A549 (cell line): ENCODE results near the gene SLCO6A1. TPM values are rescaled to one million over a fixed set of nuclear protein-coding genes. Genes with fewer than 3 reads are reported as not detected.

Experiments
- ATAC-seq, 2 experiments: fragments of 200-7000 bp in 1 of 2; fragments of >200 bp in 1 of 2; cut with Nextera tagmentation in 1 of 2; cut with Tn5 transposase in 1 of 2; 3 replicates each; pipeline versions ENCODE4 v1.8.0 to v1.9.1; 2018 to 2020; ENCODE audit warnings: mild to moderate bottlenecking in 1 of 2, moderate library complexity in 1 of 2
- CTCF ChIA-PET: fragments of 300-600 bp; sonication (Branson Sonifier 250); formaldehyde crosslinking; extraction: SDS; loops from one replicate; lab custom pipeline; 2021; ENCODE audit warnings: antibody characterized with exemption, inconsistent platforms; lab: Yijun Ruan, JAX
- POLR2A ChIA-PET: fragments of 350-600 bp; formaldehyde crosslinking; extraction: SDS; loops from one replicate; lab custom pipeline; 2021; ENCODE audit warnings: antibody characterized with exemption, inconsistent platforms; lab: Yijun Ruan, JAX
- DNase-seq, 2 experiments: peaks; one replicate each; pipeline versions ENCODE4 v3.0.0 to v3.0.0-alpha.2; 2011 to 2016; ENCODE audit warnings: low read depth in 1 of 2, low spot score in 1 of 2
- FAIRE-seq: peaks from 2 replicates; lab custom pipeline; 2011; peaks lifted over from hg19 to GRCh38; lab: Jason Lieb, UNC
- H3K27ac ChIP-seq, 2 experiments: fragments of >200 bp; sonication (Bioruptor Twin); formaldehyde crosslinking; 3 replicates each; pipeline ENCODE4 v1.5.1; 2016 to 2017
- H3K4me1 ChIP-seq: fragments of >200 bp; sonication (Bioruptor Twin); formaldehyde crosslinking; 3 replicates; pipeline ENCODE4 v1.6.1; 2016
- H3K4me2 ChIP-seq: fragments of >200 bp; sonication (Bioruptor Twin); formaldehyde crosslinking; 3 replicates; pipeline ENCODE4 v1.6.1; 2016
- H3K4me3 ChIP-seq: fragments of >200 bp; sonication (Bioruptor Twin); formaldehyde crosslinking; 3 replicates; pipeline ENCODE4 v1.5.1; 2016
- H3K9me3 ChIP-seq: fragments of >200 bp; sonication (Bioruptor Twin); formaldehyde crosslinking; 3 replicates; pipeline ENCODE4 v1.6.1; 2016
- CEBPB ChIP-seq, 2 experiments: fragments of >200 bp in 1 of 2; sonication (Bioruptor Twin) in 1 of 2; formaldehyde crosslinking in 1 of 2; IDR thresholded peaks; 2 replicates each; pipeline ENCODE4 v1.6.1; 2012 to 2016
- CHD4 ChIP-seq: fragments of 200-600 bp; sonication (generic); IDR thresholded peaks from 2 replicates; pipeline ENCODE4 v1.6.1; 2016; ENCODE audit warnings: antibody characterized with exemption, mild to moderate bottlenecking, borderline replicate concordance
- ESRRA ChIP-seq: fragments of 150-350 bp; IDR thresholded peaks from 2 replicates; pipeline ENCODE4 v1.6.1; 2014; ENCODE audit warnings: mild to moderate bottlenecking, low read length, borderline replicate concordance
- FOXS1 ChIP-seq: fragments of 250-450 bp; sonication (Bioruptor Pico); IDR thresholded peaks from 2 replicates; pipeline ENCODE4 v1.5.0; 2020; ENCODE audit warnings: mild to moderate bottlenecking, moderate library complexity
- HDAC2 ChIP-seq: fragments of 200-600 bp; sonication (generic); IDR thresholded peaks from 2 replicates; pipeline ENCODE4 v1.6.1; 2016
- KDM1A ChIP-seq: fragments of 200-600 bp; sonication (generic); IDR thresholded peaks from 2 replicates; pipeline ENCODE4 v1.6.1; 2016; ENCODE audit warnings: low read depth, mild to moderate bottlenecking
- KDM5A ChIP-seq: fragments of 200-600 bp; sonication (generic); IDR thresholded peaks from 2 replicates; pipeline ENCODE4 v1.6.1; 2016; ENCODE audit warnings: antibody characterized with exemption, mild to moderate bottlenecking
- NFE2L2 ChIP-seq: fragments of 150-350 bp; conservative IDR thresholded peaks from 2 replicates; pipeline ENCODE4 v1.6.1; 2014; ENCODE audit warnings: low read length
- NPAS2 ChIP-seq: fragments of 250-450 bp; sonication (Bioruptor Pico); IDR thresholded peaks from 2 replicates; pipeline ENCODE4 v1.8.0; 2022; ENCODE audit warnings: mild to moderate bottlenecking, moderate library complexity, borderline replicate concordance
- RAD21 ChIP-seq, 2 experiments: fragments of >200 bp in 1 of 2; sonication (Bioruptor Twin) in 1 of 2; formaldehyde crosslinking in 1 of 2; IDR thresholded peaks in 1 of 2; conservative IDR thresholded peaks in 1 of 2; 2 replicates in 1 of 2; 3 replicates in 1 of 2; pipeline ENCODE4 v1.6.1; 2012 to 2018; ENCODE audit warnings: inconsistent platforms in 1 of 2
- RNF2 ChIP-seq: fragments of 200-600 bp; sonication (generic); IDR thresholded peaks from 2 replicates; pipeline ENCODE4 v1.6.1; 2016; ENCODE audit warnings: low read depth, mild to moderate bottlenecking, antibody characterized with exemption, moderate library complexity, borderline replicate concordance
- ZFP36 ChIP-seq: fragments of 450-650 bp; IDR thresholded peaks from 2 replicates; pipeline ENCODE4 v1.6.1; 2014; ENCODE audit warnings: borderline replicate concordance; ENCODE audit not compliant: partially characterized antibody
- WGBS: methylation state at CpG from one replicate; pipeline ENCODE4 v1.1.6; 2017; ENCODE audit errors: missing lambda C conversion rate; 5-methylcytosine and 5-hydroxymethylcytosine counted together
- polyA minus RNA-seq: library from RNA; depleted of rRNA, polyadenylated mRNA; stranded (reverse); fragments of >200 nt; gene quantifications from 2 replicates; pipeline ENCODE4 v1.2.3, GENCODE V29; 2011; rRNA and poly(A)+ RNA removed
- polyA plus RNA-seq, 4 experiments: library from polyadenylated mRNA; depleted of rRNA in 3 of 4; stranded (reverse); fragments of >200 nt; fragmentation: RNase III in 1 of 4; extraction: RNeasy Plus Mini Kit Qiagen cat#74134 plus additional on column Dnase treatment in 1 of 4; gene quantifications; 2 replicates in 3 of 4; 3 replicates in 1 of 4; pipeline ENCODE4 v1.2.3, GENCODE V29; 2011 to 2017
- TF ChIP-seq, protein P1 (sequence below): fragments of 250-450 bp; sonication (Bioruptor Pico); IDR thresholded peaks from 2 replicates; pipeline ENCODE4 v1.5.0; 2021; ENCODE audit warnings: mild to moderate bottlenecking, moderate library complexity, borderline replicate concordance
- TF ChIP-seq, protein P2 (sequence below): IDR thresholded peaks from 2 replicates; pipeline ENCODE4 v1.6.1; 2012
- TF ChIP-seq, protein P3 (sequence below): fragments of 450-650 bp; IDR thresholded peaks from 2 replicates; pipeline ENCODE4 v1.6.1; 2014; ENCODE audit warnings: antibody characterized with exemption
- TF ChIP-seq, protein P4 (sequence below): fragments of >200 bp; sonication (Bioruptor Twin); formaldehyde crosslinking; IDR thresholded peaks from 3 replicates; pipeline ENCODE4 v1.5.1; 2016

SLCO6A1 gene, protein sequence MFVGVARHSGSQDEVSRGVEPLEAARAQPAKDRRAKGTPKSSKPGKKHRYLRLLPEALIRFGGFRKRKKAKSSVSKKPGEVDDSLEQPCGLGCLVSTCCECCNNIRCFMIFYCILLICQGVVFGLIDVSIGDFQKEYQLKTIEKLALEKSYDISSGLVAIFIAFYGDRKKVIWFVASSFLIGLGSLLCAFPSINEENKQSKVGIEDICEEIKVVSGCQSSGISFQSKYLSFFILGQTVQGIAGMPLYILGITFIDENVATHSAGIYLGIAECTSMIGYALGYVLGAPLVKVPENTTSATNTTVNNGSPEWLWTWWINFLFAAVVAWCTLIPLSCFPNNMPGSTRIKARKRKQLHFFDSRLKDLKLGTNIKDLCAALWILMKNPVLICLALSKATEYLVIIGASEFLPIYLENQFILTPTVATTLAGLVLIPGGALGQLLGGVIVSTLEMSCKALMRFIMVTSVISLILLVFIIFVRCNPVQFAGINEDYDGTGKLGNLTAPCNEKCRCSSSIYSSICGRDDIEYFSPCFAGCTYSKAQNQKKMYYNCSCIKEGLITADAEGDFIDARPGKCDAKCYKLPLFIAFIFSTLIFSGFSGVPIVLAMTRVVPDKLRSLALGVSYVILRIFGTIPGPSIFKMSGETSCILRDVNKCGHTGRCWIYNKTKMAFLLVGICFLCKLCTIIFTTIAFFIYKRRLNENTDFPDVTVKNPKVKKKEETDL
- polyA plus RNA-seq (2011; rRNA removed) (not detected in 2 replicates), polyA plus RNA-seq (2017; fragmentation: RNase III; extraction: RNeasy Plus Mini Kit Qiagen cat#74134 plus additional on column Dnase treatment) (not detected in 3 replicates), polyA minus RNA-seq (not detected in 2 replicates)
- polyA plus RNA-seq (2012; cell fraction: cytosol; rRNA removed) = not detected in 2 replicates
- not detected in 2 replicates for polyA plus RNA-seq (2012; cell fraction: nucleus; rRNA removed)

DNA sequence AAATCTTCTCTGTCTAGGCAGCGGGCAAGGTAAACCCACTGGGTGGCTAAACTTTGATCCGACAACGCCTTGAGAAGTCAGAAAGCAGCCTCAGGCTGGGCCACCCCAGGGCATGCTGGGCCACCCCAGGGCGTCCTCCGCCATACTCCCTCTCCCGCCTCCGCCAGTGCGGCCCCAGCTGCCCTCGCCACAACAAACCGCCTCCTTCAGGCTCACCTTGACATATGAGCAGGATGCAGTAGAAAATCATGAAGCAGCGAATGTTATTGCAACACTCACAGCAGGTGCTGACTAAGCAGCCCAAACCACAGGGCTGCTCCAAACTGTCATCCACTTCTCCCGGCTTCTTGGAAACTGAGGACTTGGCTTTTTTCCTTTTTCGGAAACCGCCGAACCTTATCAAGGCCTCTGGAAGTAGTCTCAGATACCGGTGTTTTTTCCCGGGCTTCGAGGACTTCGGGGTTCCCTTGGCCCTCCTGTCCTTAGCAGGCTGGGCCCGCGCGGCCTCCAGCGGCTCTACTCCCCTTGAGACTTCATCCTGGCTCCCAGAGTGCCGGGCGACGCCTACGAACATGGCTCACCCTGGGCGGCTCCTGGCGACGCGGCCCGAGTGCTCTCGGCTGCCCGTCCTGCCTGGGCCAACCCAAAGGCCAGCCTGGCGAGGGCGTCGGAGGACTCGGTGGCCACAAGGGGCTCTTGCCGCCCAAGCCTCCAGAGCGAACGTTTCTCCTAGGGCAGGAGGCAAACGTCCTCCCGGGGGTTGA is at the start of gene SLCO6A1:
TSS of gene SLCO6A1 (minus strand) at position 731 of the 764 bp plus-strand sequence. CDS start at position 574, 157 bp downstream.
- H3K4me3 ChIP-seq = no peak within 1 kb of the TSS
- POLR2A ChIA-PET = no interaction called here
- no peak for DNase-seq
- CTCF ChIA-PET = interaction anchor here (1.5 kb wide), 1 partner anchor 13 kb away, joined by 8 read pairs; no protein-coding TSS in a partner anchor
- no peak for FAIRE-seq
- TF ChIP-seq, protein P1, sequence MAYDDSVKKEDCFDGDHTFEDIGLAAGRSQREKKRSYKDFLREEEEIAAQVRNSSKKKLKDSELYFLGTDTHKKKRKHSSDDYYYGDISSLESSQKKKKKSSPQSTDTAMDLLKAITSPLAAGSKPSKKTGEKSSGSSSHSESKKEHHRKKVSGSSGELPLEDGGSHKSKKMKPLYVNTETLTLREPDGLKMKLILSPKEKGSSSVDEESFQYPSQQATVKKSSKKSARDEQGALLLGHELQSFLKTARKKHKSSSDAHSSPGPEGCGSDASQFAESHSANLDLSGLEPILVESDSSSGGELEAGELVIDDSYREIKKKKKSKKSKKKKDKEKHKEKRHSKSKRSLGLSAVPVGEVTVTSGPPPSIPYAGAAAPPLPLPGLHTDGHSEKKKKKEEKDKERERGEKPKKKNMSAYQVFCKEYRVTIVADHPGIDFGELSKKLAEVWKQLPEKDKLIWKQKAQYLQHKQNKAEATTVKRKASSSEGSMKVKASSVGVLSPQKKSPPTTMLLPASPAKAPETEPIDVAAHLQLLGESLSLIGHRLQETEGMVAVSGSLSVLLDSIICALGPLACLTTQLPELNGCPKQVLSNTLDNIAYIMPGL (CRISPR knock-in tag) = no peak
- TF ChIP-seq HDAC2 (no peak), NFE2L2 (no peak), RNF2 (no peak), KDM5A (no peak), ESRRA (no peak), CHD4 (no peak), CEBPB (IDR thresholded peaks at IDR 0.05) (no peak)
- TF ChIP-seq, protein P2, sequence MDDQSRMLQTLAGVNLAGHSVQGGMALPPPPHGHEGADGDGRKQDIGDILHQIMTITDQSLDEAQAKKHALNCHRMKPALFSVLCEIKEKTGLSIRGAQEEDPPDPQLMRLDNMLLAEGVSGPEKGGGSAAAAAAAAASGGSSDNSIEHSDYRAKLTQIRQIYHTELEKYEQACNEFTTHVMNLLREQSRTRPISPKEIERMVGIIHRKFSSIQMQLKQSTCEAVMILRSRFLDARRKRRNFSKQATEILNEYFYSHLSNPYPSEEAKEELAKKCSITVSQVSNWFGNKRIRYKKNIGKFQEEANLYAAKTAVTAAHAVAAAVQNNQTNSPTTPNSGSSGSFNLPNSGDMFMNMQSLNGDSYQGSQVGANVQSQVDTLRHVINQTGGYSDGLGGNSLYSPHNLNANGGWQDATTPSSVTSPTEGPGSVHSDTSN = no peak
- TF ChIP-seq, protein P3, sequence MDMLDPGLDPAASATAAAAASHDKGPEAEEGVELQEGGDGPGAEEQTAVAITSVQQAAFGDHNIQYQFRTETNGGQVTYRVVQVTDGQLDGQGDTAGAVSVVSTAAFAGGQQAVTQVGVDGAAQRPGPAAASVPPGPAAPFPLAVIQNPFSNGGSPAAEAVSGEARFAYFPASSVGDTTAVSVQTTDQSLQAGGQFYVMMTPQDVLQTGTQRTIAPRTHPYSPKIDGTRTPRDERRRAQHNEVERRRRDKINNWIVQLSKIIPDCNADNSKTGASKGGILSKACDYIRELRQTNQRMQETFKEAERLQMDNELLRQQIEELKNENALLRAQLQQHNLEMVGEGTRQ = no peak
- TF ChIP-seq, all 56 proteins: peak for 0
- Histone ChIP-seq H3K4me1 (no peaks in the 10 kb centered on the region), H3K27ac (no peak within 1 kb of the TSS), H3K9me3 (no peaks in the 10 kb centered on the region), H3K4me2 (no peak within 1 kb of the TSS)
- 65% methylated on average over 28 of the region's 43 CpGs for WGBS
- ATAC-seq = no peak

DNA sequence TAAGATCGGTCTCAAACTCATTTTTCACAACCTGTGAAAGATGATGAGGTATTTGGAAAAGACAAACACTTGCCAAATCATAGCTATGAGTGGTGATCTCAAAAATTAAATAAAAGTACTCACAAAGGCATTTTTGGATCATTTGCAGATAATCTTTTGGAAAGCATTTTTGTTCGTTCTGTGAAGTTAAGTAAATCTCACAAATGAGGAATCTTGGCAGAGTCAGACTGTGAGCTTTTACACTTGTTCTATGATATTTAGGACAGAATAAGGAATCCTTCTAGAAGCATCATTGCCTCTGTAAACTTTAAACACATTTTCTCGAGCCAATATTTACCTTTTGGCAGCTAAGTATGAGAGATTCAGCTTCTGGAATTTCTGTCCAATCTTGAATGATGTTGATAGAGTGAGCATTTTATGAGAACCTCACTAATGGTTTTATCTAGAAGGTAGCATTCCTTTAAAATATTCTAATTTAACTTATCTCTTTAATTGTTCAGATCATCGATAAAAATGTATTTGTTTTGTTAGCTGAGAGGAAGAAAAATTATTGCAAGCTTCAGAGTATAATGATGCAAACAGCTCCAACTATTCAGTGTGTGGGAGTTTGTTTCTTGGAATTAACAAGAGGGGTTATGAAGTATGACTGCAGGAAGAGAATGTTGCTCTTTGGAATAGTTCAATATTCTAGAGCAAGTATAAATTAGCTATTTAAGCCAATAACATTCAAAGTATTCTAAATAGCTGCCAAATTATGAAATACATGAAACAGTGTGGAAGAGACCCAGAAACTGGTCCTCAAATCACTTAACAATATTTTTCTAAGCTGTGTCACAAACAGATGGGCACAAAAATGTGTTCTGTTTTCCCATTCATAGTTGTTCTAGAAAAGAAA is 48.6 kb upstream of the SLCO6A1 start:
- 4% methylated on average over 4 of the region's 4 CpGs for WGBS
- TF ChIP-seq FOXS1 (CRISPR knock-in tag) (no peak), RAD21 (conservative IDR thresholded peaks at IDR 0.05 in 1 of 2, IDR thresholded peaks at IDR 0.05 in 1 of 2) (no peak), NPAS2 (CRISPR knock-in tag) (no peak), RNF2 (no peak), ZFP36 (no peak), KDM1A (no peak)
- TF ChIP-seq, protein P4, sequence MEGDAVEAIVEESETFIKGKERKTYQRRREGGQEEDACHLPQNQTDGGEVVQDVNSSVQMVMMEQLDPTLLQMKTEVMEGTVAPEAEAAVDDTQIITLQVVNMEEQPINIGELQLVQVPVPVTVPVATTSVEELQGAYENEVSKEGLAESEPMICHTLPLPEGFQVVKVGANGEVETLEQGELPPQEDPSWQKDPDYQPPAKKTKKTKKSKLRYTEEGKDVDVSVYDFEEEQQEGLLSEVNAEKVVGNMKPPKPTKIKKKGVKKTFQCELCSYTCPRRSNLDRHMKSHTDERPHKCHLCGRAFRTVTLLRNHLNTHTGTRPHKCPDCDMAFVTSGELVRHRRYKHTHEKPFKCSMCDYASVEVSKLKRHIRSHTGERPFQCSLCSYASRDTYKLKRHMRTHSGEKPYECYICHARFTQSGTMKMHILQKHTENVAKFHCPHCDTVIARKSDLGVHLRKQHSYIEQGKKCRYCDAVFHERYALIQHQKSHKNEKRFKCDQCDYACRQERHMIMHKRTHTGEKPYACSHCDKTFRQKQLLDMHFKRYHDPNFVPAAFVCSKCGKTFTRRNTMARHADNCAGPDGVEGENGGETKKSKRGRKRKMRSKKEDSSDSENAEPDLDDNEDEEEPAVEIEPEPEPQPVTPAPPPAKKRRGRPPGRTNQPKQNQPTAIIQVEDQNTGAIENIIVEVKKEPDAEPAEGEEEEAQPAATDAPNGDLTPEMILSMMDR = no peak
- TF ChIP-seq, all 56 proteins: peak for 0
- H3K4me3 ChIP-seq = no peak overlapping the region
- FAIRE-seq (no peak), DNase-seq (no peak), ATAC-seq (no peak)
- POLR2A ChIA-PET = no interaction called here
- no peaks in the 10 kb centered on the region for H3K4me1 ChIP-seq
- no peak overlapping the region for H3K27ac ChIP-seq
- CTCF ChIA-PET = interaction anchor here (1.4 kb wide), 1 partner anchor 10 kb away, joined by 3 read pairs; no protein-coding TSS in a partner anchor
- no peak overlapping the region for H3K4me2 ChIP-seq
- no peaks in the 10 kb centered on the region for H3K9me3 ChIP-seq
